HG03196 (cell line): ENCODE data around the gene DCC.

ENCODE experiments used
- ATAC-seq: cut with Tn5 transposase; IDR thresholded peaks from one replicate; pipeline ENCODE4 v1.9.1; 2021; ENCODE audit not compliant: unreplicated experiment

DCC gene

DNA sequence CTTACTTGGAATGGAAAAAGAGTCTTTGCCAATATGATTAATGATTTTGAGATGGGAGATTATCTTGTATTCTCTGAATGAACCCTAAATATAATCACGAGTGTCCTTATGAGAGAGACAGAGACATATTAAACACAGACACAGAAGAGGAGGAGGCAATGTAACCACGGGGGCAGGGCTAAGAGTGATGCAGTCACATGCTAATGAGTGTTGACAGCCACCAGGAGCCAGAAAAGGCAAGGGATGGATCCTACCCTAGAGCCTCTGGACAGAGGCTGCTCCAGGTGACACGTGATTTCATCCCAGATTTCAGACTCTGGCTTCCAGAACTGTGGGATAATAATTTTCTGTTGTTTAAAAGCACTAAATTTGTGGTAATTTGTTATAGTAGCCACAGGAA lies 1204.9 kb downstream of the DCC start:
- ATAC-seq: no peak

DNA sequence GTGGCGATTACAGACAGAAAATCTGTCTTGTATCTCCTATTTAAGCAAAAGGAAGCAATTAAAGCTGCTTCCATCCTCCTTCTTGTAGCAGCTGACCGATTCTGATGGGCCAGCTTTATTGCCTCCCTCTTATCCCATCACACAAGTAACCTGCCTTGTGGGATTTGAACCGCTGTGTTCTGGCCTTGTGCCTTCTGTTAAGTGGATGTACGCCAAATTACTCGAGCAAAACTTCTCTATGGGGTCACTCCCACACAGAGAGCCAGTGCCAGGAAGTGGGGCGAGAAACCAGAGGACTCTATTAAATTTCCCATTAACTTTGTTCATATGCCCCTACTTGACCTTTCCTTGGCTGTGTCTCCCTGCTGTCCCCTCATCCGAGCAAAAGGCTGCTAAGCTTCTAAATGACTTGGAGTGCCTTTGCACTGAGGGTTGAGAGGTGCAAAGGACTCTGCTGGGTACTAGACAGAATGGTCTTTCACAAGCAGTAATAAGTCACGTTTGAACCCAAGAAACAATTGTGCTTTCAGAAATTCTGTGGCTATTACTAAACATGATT lies 1212.0 kb downstream of the DCC start:
- ATAC-seq: no peak

GRCh38 chr18:53553030-53553429 lies 1213.0 kb downstream of the DCC start:
- ATAC-seq: no peak

GRCh38 chr18:53556450-53556849 lies 1216.5 kb downstream of the DCC start:
- ATAC-seq: no peak

GRCh38 chr18:53560546-53560945 lies 1220.5 kb downstream of the DCC start:
- no peak for ATAC-seq

DNA sequence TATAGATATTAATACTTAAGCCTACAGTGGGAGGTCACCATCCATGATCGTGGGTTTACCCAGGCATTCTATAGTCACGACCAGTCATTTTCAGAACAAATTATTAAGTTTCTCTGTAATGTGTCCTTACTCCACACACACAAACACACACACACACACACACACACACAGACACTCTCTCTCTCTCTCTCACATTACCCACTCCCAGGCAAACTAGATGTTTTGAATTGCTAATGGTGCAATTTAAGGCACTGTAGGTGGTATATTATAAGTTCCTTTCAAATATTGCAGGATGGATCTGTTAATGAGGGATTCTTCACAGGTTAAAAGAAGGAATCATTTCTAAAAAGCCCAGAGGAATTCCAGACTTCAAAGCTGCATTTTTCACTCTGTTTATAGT lies 1226.6 kb downstream of the DCC start:
- ATAC-seq: no peak

DNA sequence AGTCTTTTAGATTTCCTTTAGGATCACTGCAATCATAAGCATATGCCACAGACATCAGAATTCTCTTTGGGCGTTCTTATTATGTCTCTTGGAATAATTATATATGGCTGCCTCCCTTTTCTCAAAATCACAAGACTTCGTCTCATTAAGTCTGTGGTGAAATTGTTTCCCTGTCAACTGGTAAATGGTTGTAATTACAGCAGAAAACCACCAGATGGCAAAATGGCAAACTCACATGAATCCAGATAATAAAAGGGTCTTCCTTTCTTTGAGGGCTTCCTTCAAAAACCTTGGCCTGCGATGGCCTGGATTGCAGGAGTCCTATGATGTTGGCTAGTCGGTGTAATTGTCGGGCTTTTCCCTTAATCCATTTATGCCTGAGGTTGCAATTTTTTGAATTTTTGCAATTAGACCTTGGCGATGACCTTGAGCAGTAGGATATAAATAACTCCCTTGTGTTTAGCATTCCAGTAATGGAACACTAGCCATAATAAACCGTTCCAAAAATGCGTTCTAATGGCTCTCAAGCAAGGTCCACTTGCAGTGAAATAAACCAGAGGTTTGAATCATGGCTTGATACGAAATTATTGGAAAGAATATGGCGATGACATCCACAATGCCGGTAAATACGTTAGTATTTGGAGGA lies 1228.1 kb downstream of the DCC start:
- no peak for ATAC-seq
